Fibroblast of skin of back (primary cell): ENCODE data around the gene SYNGR3.
"Not testable (repeated sequence)": the region's sequence is repeated elsewhere in the genome, so short reads cannot be mapped to it uniquely, and the experiment has no call there.

Experiments
- DNase-seq: peaks from one replicate; pipeline ENCODE4 v3.0.0-alpha.2; 2013

SYNGR3 gene

DNA sequence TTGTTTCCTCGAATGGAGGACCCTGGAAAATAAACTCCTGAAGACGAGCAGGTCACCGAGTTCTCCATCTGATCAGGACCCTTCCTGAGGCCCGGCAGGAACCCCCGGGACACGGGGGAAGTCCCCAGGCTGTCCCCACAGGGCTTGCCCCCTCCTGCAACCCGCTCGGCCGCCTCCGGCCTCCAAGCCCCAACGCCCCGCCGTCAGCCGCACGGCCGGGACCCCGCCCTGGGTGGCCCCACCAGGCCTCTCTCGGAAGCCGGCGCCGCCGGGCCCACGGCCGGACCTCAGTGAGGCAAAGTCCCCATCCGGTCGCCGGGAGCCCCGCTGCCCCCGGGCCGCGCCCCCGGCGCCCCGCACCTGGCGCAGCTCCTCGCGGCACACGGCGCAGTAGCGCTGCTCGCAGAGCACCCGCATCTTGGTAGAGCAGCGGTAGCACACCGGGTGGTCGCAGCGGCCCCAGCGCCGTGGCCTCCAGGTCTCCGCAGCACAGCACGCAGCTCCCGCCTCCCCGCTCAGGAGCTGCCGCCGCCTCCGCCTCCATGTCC is 19.5 kb downstream of the SYNGR3 start:
- DNase-seq: no peak

DNA sequence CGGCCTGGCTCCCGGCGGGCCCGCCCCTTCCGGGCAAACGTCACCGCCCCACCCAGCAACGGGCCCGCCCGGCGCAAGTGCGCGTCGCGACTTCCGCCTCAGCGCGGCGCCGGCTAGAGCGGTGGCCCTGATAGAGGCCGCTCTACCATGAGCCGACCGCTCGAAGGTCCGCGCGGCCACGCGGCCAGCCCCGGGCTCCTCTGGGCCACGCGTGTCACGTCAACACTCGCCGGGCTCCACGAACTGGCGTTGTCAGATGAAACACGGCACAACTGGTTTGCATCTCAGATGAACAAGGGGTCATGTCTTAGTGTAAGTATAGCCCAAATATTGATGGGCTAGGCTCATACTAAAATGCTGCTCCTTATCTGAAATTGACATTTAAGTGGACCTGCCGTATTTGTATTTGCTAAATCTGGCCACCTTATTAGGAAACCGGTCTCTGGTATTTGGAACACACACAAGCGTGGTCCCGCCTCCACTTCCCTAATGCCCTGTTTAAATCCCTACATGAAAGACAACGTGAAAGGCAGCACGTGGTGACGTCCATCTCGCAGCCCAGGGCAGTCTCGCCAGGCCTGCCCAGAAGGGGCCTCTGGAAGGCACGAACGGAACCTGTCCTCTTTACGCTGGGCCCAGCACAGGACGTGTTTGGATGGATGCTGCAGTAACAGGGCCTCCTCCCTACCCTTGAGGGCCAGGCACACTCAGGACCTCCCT is 20.2 kb downstream of the SYNGR3 start, which contains the start of gene ZNF598:
ZNF598 (minus strand) TSS at position 31 of the 720 bp plus-strand sequence.
- peak; percentile 91 for DNase-seq

DNA sequence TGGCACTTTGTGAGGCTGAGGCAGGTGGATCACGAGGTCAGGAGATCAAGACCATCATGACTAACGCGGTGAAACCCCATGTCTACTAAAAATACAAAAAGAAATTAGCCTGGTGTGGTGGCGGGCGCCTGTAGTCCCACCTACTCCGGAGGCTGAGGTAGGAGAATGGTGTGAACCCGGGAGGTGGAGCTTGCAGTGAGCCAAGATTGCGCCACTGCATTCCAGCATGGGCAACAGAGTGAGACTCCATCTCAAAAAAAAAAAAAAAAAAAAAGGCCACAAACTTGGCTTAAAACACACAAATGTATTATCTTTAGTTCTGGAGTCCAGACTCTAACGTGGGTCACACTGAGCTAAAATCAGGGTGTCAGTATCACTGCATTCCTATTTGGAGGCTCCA is 22.0 kb downstream of the SYNGR3 start:
- not testable (repeated sequence) for DNase-seq

DNA sequence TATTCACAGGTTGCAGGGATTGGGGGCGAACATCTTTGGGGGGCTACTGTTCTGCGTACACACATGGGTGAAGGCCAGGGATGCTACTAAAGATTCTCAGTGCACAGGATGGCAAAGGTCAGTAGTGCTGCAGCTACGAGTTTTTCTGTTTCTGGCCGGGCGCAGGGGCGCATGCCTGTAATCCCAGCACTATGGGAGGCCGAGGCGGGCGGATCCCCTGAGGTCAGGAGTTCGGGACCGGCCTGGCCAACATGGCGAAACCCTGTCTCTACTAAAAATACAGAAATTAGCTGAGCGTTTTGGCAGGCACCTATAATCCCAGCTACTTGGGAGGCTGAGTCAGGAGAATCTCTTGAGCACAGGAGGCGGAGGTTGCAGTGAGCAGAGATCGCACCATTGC is 23.8 kb downstream of the SYNGR3 start:
- DNase-seq: no peak

DNA sequence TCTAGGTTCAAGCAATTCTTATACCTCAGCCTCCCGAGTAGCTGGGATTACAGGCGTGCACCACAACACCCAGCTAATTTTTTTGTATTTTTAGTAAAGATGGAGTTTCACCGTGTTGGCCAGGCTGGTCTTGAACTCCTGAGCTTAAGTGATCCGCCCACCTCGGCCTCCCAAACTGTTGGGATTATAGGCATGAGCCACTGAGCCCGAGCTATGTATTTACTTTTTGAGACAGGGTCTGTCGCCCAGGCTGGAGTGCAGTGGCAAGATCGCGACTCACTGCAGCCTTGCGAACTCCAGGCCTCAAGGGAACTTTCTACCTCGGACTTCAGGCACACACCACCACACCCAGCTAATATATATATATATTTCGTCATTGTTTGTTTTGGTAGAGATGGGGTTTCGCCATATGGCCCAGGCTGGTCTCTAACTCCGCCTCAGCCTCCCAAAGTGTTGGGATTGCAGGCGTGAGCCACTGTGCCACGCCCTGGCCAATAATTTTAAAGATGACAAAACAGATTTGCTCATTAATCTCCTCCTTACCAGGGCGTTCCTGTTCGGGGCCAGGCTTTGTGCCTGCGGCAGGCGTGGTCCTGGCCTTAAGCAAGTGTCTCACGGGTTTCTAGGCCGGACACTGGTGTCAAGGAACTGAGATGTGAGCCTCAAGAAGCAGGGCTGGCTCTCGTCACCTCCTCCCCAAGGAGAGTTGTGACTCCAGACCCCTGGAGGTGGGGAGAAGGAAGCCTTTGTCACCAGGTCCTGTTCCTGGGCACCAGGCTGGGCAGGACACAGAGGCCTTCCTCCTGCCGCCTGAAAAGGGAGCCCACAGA is 25.6 kb downstream of the SYNGR3 start:
- peak; percentile 61 for DNase-seq

DNA sequence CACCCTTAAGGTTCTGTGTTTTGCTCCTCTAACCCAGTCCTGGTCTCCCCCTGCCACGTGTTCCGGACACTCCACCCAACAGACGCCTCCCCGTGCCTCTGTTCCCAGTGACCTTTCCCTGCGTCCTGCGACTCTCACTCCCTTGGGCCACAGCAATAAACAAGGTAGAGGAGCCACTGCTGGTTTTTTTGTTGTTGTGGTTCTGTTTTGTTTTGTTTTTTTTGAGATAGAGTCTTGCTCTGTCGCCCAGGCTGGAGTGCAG is 26.1 kb downstream of the SYNGR3 start:
- DNase-seq: no peak

DNA sequence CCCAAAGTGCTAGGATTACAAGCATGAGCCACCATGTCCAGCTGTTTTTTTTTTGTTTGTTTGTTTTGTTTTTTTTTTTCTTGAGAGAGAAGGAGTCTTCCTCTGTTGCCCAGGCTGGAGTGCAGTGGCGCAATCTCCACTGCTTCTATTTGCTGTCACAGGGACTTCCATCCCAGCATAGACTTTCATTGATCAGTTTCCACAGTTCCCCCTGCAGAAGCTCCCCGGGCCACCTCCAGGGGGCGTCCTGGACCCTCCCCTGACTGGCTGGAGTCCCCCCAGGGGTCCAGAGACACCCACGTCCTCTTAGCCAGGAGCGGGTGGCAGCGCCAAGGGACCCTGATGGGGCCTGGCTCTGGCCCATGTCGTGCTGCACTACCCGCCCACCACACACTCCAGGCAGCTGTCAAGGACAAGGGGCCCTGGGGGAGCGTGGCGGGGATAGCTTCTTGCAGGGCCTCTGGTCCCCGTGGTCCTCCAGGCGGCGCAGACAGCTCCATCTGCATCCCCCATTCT is 26.7 kb downstream of the SYNGR3 start:
- no peak for DNase-seq

DNA sequence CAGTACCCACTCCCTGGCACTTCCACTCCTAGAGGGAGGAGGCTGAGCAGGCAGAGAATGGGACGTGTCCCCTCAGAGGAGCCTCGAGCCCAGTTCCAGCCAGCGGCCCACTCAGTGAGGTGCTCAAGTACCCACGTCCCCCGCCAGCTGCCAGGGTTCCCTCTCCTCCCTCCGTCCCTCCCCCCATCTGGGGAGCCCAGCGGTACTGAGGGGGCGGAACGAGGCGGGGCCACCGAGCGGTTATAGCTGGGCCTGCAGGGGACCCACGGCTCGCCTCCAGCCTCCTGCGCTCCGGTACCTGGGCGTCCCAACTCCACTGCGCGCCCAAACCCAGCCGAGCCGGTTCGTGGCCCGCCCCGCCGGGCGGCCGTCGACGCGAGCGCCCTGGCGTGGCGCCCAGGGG is 29.7 kb downstream of the SYNGR3 start, which contains the start of gene NPW:
NPW (plus strand) TSS at position 268 of the 403 bp plus-strand sequence.
- no peak for DNase-seq

DNA sequence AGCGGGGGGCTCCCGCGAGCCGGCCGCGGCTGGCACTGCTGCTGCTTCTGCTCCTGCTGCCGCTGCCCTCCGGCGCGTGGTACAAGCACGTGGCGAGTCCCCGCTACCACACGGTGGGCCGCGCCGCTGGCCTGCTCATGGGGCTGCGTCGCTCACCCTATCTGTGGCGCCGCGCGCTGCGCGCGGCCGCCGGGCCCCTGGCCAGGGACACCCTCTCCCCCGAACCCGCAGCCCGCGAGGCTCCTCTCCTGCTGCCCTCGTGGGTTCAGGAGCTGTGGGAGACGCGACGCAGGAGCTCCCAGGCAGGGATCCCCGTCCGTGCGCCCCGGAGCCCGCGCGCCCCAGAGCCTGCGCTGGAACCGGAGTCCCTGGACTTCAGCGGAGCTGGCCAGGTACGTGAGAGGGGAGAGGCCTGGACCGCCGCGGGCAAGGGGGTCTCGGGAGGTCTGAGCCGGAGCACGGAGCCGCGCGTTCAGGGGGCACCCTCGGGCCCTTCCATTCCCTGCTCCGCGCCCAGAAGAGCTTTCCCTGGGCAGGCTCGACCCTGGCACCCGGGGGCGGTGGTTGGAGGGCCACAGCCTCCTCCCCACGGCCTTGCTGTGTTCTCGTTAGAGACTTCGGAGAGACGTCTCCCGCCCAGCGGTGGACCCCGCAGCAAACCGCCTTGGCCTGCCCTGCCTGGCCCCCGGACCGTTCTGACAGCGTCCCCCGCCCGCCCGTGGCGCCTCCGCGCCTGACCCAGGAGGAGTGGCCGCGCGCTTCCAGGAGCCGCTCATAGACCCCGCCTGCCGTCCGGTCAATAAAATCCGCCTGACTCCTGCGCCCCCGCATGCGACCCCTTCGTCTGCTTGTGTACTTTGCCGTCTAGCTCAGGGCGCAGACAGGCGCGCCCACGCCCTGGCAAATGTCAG is 30.4 kb downstream of the SYNGR3 start:
- DNase-seq: no peak

DNA sequence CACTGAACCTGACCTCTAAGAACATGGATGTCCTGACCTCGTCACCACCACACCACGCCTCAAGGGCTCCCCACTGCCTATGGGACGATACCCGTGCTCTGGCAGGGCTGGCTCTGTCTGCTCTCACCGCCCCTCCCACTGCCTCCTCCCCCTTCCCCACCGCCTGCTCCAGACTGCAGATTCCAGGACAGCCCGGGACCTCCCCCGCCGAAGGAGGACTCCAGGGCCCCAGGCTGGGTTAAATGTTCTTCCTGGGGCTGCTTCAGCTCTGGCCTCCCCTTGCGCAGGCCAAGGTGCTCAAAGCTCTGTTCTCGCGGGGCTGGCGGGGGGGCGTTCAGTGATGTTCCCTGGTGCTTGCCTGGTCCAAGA is 32.9 kb downstream of the SYNGR3 start:
- DNase-seq: peak; percentile 75

DNA sequence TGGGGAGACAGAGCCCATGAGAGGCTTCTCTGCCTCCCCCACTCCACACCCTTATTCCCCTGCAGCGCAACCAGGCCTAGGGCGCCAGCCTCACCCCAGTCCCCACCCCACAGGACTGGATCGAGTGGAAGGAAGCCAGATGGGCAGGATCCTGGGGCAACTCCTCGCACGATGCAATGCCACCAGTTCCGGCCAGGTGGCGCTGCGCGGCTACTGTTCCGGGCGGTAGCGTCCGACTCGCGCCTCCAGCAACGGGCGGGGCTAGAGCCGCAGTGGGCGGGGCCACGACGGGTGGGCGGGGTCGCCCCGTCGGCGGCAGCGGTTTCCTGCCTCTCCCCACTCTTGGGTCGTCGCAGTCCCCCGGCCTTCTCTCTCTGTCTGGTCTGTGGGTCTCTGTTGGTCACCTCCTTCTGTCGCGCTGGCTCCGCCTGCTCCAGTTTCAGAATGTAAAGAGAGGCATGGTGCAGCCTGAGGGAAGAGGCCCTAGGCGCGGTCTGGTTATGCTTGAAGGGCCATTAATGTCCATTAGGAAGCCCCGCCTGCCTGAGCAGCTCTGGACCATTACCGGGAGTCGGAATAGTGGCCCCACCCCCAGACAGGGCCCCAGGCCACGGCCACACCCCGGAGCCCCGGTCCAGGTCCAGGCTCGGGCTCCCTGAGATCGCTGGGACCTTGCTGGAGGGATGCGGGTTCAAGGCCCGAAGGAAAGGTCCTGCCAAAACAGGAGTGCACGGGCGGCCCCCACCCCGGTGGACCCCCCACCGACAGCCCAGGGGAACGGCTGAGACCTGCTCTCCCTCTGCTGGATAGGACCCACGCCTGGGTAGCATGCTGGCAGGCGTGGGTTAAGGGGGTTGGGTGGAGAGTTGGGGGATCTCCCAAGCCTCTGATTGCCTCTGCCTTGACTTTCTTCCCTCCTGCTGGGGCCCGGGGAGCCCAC is 33.6 kb downstream of the SYNGR3 start:
- DNase-seq: peak; percentile 82

DNA sequence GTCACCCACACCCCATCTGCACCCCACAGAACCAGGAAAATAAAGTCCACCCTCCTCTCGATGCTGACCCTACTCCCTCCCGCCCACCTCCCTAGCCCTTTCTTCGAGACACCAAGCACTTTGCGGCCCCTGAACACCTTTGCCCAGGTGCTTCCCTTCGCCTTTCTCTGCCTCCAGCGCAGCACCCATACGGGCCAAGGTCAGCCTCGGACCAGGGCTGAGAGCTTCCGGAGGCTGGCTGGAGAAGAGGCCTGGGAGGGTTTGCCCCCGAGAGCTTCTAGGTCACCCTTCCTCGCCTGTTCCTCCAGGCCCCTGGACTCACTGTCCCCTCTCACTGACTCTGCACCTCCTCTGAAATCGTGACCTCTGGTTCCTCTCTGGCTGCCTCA is 34.3 kb downstream of the SYNGR3 start:
- DNase-seq: no peak

DNA sequence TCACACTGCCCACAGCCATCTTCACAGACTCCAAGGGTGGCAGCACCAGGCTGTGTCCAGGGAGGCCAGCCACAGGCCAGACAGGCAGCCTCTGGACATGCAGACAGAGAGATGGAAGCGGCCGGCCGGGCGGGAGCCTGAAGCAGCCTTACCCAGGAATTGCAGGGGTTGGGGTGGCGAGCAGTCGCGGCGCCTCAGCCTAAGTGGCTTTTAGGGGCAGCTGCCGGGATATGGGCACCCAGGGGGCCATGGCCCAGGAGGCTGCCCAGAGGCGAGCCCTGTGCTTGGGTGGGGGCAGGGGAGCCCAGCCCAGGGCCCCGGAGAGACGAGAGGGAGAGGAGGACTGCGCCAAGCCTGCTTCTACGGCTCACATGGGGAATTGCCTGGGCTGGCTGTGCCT is 35.5 kb downstream of the SYNGR3 start:
- no peak for DNase-seq

DNA sequence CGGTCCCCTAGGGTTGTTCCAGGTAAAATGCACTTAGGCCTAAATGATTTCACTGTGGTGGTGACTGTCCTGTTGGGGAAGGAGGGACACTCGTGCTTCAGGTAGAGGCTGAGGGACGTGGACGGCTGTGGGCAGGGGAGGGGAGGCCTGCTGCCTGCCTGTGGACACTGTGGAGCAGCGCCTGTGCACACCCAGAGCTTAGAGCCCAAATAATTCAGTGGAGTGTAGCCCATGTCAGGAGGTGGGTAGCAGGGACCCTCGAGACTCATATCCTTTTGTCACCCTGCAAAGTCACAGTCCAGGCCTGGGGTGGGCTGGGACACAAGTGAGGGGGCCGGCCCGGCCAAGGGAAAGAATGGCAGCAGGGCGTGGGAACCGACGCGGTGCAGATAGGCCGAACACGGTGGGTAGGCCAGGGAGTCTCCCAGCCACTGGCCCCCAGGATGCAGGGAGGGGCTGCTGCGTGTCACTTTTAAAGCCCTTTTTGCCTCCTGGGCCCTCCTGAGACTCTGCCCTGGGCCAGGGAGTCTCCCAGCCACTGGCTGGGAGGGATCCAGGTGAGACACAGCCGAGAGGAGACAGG is 36.2 kb downstream of the SYNGR3 start:
- DNase-seq: no peak

DNA sequence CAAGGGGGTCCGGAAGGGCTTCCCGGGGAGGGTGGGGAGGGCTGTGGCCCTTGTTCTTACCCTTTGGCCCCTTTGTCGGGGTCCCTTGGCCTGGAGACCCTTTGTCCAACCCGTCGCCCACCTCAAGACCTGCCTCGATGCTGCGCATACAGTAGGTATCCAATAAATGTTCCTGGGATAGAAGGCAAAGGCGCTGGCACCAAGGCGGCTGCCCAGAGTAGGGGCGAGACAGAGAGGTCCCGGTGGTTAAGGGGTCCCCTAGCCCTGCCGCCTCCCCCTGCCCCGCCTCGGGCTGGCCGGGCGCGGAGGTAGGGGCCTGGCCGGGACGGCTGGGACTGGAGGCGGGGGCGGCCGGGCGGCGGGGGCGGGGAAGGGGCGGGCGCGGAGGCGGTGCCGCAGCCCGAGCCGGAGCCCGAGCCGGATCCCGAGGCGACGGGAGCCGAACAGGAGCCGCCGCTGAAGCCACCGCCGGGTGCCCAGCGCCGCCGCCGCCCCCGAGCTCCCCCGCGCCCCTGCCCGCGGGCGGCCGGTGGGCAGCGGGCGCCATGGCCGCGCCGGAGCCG is 36.8 kb downstream of the SYNGR3 start, which contains the start of gene NHERF2:
NHERF2 (plus strand) TSS at position 442 of the 563 bp plus-strand sequence; CDS start at position 546, 104 bp downstream.
- DNase-seq: no peak

DNA sequence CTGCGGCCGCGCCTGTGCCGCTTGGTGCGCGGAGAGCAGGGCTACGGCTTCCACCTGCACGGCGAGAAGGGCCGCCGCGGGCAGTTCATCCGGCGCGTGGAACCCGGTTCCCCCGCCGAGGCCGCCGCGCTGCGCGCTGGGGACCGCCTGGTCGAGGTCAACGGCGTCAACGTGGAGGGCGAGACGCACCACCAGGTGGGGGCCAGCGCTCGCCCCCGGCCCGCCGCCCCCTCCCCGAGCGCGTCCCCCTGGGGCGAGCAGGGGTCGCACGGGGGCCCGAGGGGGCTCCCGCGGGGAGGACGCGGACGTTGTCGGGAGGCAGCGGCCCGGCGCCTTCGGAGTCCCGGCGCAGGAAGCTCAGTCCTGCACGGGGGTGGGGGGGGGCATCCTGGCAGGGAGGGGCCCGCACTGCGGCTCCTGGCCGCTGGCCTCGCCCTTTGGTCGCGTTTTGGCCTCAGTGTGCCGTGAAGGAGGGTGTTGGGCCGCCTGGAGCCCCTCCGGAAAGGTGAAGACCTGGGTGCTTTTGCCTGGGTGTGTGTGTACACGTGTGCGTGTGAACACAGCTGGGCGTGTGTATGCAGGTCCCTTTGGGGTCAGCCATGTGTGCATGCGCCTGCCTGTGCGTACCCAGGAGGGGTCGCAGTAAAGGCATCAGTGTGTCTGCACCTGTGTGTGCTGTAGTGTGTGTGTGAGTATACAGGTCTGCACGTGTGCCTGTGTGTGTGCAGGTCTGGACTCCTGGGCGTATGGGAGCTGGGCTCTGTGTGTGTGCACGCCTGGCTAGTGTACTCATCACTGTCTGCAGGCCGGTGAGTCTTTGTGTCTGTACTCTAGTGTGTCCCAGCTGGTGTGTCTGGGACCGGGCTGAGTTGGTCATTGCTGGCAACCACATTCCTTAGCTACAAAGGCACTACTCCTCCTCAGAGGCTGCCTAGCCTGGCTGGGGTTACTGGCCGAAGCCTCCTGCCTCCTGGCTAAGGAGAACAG is 37.5 kb downstream of the SYNGR3 start:
- peak; percentile 59 for DNase-seq

DNA sequence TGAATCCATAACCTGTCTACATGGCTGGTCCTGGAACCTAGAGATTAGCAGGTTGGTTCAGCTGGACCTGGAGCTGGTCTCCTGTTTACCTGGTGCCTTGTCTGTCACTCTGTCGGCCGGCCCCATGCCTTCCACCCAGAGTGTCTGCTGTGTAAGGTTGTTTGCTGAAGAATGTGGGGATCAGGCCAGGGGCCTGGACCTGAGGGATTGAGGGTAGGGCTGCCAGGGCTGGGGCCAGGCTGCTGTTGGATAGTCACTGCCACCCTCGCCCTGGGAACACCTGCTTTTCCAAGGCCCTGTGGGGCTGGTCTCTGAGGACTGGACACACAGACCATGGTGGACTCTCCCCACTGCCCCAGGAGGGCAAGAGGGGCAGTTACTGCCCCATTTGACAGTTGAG is 38.4 kb downstream of the SYNGR3 start:
- no peak for DNase-seq

DNA sequence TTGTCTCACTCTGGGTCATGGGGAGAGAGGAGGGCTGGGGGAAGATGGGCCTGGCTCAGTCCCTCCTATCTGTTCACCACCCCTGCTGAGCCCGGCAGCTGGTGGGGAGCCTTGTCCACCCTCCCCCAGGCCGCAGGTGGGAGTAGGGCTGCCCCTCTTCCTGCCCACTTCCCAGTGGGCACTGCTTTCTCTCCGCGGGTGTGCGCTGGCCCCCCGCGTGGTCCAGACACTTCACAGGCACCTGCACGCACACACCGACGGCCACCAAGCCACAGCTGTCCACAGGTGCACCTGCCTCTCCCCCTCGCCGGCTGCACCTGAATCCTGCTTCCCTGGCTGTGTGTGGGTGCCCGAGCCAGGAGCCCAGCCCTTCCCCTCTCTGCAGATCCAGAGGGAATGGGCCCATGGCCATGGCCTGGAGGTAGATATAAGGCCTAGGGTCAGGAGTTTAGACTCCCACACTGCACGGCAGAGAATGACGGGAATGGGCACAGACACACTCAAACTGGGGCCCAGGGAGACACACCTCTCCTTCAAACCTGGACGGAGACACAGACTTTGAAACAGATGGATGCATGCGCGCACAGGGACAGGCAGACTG is 39.0 kb downstream of the SYNGR3 start:
- DNase-seq: no peak

DNA sequence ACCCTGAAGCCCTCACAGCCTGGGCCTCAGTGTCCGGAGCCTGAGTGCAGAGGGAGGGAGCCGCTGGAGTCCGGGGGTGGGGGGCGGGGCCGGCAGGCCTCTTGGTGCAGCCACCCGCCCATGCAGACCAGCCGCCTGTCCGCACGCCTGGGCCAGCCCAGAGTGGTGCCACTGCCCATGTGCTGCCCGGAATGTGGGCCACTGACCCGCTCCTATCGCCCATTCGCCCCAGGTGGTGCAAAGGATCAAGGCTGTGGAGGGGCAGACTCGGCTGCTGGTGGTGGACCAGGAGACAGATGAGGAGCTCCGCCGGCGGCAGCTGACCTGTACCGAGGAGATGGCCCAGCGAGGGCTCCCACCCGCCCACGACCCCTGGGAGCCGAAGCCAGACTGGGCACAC is 39.6 kb downstream of the SYNGR3 start:
- no peak for DNase-seq
